GM18873 (cell line): Measurements from ENCODE around the gene TMEM229B.
"Not testable (repeated sequence)": the region's sequence is repeated elsewhere in the genome, so short reads cannot be mapped to it uniquely, and the experiment has no call there.

Experiments used
- ATAC-seq: cut with Tn5 transposase; IDR thresholded peaks from one replicate; pipeline ENCODE4 v1.9.1; 2021; ENCODE audit warnings: mild to moderate bottlenecking, moderate library complexity, moderate number of reproducible peaks; ENCODE audit not compliant: unreplicated experiment, low FRiP score

Gene TMEM229B

GRCh38 chr14:67461341-67461985, 27.1 kb downstream of the TMEM229B start:
- no peak for ATAC-seq

DNA sequence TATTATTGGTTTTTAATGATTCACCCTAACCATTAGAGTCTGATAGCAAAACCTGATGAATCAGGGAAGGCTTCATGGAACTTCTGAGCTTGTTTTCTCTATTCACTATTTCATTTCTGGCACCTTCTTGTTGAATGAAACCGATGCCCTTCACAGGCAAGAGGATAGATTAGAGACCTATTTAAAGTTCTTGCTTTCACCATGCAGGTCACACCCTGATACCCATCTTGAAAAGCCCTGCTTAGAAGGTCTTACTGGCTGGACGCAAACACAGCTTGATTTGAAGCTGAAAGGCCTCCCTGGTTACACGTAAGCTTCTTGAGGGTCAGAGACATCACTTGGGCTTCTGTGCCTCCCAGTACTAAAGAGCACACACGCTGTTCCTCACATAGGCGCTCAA, 29.2 kb downstream of the TMEM229B start:
- no peak for ATAC-seq

- ATAC-seq: no peak
These were observed 30.7 kb downstream of the TMEM229B start for GRCh38 chr14:67457782-67458181.

DNA sequence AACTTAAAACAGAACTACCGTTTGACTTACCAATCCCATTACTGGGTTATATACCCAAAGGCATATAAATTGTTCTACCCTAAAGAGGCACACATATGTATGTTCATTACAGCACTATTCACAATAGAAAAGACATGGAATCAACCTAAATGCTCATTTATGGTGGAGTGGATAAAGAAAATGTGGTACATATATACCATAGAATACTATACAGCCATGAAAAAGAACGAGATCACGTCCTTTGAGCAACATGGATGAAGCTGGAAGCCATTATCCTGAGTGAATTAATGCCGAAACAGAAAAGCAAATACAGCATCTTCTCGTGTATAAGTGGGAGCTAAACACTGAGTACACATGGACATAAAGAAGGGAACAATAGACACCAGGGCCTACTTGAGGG, 31.8 kb downstream of the TMEM229B start:
- no peak for ATAC-seq

GRCh38 chr14:67453575-67454300, 34.8 kb downstream of the TMEM229B start:
- ATAC-seq: no peak

DNA sequence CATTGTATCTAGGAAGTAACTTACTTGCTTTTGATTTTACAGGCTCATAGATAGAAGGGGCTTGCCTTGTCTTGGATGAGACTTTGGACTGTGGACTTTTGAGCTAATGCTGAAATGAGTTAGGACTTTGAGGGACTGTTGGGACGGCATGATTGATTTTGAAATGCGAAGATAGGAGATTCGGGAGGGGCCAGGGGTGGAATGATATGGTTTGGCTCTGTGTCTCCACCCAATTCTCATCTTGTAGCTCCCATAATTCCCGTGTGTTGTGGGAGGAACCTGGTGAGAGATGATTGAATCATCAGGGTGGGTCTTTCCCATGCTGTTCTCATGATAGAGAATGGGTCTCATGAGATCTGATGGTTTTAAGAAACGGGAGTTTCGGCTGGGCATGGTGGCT, 36.9 kb downstream of the TMEM229B start:
- not testable (repeated sequence) for ATAC-seq

GRCh38 chr14:67449096-67449495, 39.4 kb downstream of the TMEM229B start:
- ATAC-seq: no peak

DNA sequence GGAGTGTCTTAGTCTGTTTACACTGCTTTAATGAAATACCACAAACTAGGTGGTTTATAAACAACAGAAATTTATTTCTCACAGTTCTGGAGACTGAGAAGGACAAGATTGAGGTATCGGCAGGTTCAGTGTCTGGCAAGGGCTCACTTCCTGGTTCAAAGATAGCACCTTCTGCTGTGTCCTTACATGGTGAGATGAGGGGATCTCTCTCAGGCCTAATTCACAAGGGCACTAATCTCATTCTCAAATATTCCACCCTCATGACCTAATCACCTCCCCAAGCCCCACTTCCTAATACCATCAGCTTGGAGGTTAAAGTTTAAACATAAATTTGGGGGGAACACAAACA, 41.5 kb downstream of the TMEM229B start:
- ATAC-seq: no peak

GRCh38 chr14:67446371-67447032, 42.0 kb downstream of the TMEM229B start:
- no peak for ATAC-seq

- no peak for ATAC-seq
These were observed 44.1 kb downstream of the TMEM229B start for GRCh38 chr14:67444395-67444794.

DNA sequence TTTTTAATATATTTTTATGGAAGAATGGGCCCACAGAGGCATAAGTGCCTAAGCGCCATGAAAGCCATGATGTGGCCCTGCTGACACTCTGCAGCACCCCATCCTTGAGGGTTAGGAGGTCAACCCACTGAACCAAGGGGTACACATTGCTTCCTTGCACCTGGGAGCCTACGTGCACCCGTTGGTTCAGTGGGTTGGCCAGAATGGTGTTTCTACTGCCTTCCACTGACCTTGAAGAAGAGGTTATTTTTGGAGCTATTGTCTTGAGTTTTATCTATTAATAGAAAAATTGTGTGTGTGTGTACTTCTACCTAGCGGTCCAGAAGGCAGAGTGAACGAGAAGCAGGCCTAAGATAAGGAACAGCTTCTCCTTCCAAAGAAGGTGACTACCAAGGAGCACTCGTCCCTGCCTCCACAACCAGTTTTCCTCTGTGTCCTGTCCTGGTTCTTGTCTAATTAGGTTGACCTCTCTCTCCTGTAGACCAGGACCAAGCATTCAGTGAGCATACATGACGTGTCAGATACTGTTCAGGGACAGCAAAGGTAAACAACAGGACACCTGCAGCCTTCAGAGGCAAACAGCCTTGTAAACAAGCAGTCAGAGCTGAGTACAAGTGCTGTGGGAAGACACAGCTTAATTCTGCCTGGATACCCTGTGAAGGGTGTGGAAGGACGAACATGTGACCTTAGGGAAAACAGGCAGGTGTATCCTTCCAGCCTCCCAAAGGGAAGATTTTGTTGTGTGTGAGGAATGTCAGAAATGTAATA, 46.2 kb downstream of the TMEM229B start:
- no peak for ATAC-seq

- no peak for ATAC-seq
These were observed 46.8 kb downstream of the TMEM229B start for GRCh38 chr14:67441672-67442071.

- no peak for ATAC-seq
These were observed 47.3 kb downstream of the TMEM229B start for GRCh38 chr14:67441256-67441655.

GRCh38 chr14:67440513-67440912, 48.0 kb downstream of the TMEM229B start:
- ATAC-seq: no peak

- ATAC-seq: no peak
These were observed 49.6 kb downstream of the TMEM229B start for GRCh38 chr14:67438969-67439368.

- ATAC-seq: no peak
These were observed 52.3 kb downstream of the TMEM229B start for GRCh38 chr14:67436006-67436866.

DNA sequence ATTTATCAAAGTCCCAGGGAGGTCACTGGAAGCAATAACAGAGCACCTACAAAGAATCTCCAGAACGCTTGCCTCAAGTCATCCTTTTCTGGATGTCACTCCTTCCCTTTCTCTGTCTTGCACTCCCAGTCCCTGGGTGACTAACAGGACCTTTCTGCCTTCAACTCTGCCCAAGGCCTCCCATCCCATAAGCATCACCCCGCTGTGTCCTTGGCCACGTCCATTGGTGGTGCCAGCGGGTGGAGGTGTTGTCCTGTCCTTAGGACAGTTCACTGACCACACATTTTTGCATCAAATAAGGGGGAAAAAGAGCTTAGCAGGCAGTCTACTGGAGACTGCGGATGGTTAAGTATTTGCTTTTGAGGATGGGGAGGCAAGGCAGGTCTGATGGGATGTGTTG, 52.9 kb downstream of the TMEM229B start:
- no peak for ATAC-seq

- no peak for ATAC-seq
These were observed 56.4 kb downstream of the TMEM229B start for GRCh38 chr14:67432050-67432564.

DNA sequence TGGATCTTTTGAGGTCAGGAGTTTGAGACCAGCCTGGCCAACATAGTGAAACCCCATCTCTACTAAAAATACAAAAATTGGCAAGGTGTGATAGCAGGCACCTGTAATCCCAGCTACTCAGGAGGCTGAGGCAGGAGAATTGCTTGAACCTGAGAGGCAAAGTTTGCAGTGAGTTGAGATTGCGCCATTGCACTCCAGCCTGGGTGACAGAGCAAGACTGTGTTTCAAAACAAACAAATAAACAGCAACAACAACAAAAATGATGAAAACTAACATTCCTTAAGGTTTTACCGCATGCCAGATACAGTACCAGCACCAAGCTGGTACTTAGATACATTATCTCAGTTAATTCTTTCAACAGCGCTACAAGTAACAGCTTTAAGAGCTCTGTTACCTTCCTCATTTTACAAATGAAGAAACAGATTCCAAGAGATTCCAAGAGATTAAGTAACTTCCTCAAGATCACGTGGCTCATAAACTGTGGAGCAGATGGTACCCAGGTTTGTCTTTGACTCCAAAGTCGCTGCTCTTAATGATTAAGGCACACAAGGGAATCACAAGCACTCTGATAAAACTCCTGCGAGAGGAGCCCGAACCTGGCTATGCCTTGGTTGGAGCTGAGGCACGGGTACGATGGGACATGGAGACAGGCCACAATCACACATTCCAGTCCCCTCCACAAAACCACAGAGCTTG, 58.9 kb downstream of the TMEM229B start:
- ATAC-seq: no peak
